Type B pancreatic cell (in vitro differentiated cells): ENCODE results near the gene ARPC2. TPM values are rescaled to one million over a fixed set of nuclear protein-coding genes. Genes with fewer than 3 reads are reported as not detected.

ENCODE experiments used
- DNase-seq: peaks from one replicate; pipeline ENCODE4 v3.0.0; 2021; ENCODE audit warnings: mixed read lengths; ENCODE audit not compliant: unreplicated experiment; ENCODE audit errors: extremely low spot score
- H3K27ac Mint-ChIP-seq: 2 replicates; pipeline ENCODE4 v1.8.0; 2021; ENCODE audit warnings: mild to moderate bottlenecking, mixed read lengths
- H3K27me3 Mint-ChIP-seq: 2 replicates; pipeline ENCODE4 v1.8.0; 2021; ENCODE audit warnings: mixed read lengths
- H3K36me3 Mint-ChIP-seq: 2 replicates; pipeline ENCODE4 v1.8.0; 2021; ENCODE audit warnings: mixed read lengths
- H3K4me1 Mint-ChIP-seq: one replicate; pipeline ENCODE4 v1.8.0; 2021; ENCODE audit warnings: mixed read lengths; ENCODE audit not compliant: unreplicated experiment
- H3K4me3 Mint-ChIP-seq: 2 replicates; pipeline ENCODE4 v1.8.0; 2021; ENCODE audit warnings: mild to moderate bottlenecking, mixed read lengths
- H3K9me3 Mint-ChIP-seq: 2 replicates; pipeline ENCODE4 v1.8.0; 2021; ENCODE audit warnings: mixed read lengths
- total RNA-seq: library from RNA; stranded (reverse); gene quantifications from 2 replicates; pipeline ENCODE4 v1.2.1, GENCODE V29; 2021; ENCODE audit warnings: low replicate concordance
- TF ChIP-seq, protein P1 (sequence below): fragments of 200-600 bp; sonication (generic); conservative IDR thresholded peaks from 2 replicates; pipeline ENCODE4 v1.5.0; 2021; ENCODE audit warnings: antibody characterized with exemption, mild to moderate bottlenecking

ARPC2 gene
- total RNA-seq, 1 donor from 2014 or later, result 211 TPM

DNA sequence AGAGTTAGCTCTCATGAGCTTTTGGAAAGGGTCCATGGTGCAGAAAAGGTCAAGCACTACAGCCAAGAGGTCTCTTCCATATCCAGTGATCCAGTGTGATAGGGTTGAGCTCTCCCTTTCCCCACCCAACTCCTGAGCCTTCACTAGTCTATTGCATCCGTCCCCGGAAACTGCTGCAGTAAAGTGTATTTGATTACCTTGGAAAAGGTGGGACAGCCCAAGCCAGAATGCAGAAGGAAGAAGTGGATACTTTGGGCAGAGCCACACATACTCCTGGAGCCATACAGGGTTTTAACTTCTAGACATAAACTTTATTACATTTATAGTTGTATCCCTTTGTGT, 56.9 kb downstream of the ARPC2 start:
- Mint-ChIP-seq H3K27ac (peak overlapping the region; percentile 88), H3K4me3 (no peak overlapping the region), H3K27me3 (no peaks in the 10 kb centered on the region), H3K9me3 (no peaks in the 10 kb centered on the region), H3K36me3 (peaks cover 16% of the 10 kb centered on the region), H3K4me1 (peaks cover 33% of the 10 kb centered on the region)
- no peak for DNase-seq
- TF ChIP-seq, protein P1, sequence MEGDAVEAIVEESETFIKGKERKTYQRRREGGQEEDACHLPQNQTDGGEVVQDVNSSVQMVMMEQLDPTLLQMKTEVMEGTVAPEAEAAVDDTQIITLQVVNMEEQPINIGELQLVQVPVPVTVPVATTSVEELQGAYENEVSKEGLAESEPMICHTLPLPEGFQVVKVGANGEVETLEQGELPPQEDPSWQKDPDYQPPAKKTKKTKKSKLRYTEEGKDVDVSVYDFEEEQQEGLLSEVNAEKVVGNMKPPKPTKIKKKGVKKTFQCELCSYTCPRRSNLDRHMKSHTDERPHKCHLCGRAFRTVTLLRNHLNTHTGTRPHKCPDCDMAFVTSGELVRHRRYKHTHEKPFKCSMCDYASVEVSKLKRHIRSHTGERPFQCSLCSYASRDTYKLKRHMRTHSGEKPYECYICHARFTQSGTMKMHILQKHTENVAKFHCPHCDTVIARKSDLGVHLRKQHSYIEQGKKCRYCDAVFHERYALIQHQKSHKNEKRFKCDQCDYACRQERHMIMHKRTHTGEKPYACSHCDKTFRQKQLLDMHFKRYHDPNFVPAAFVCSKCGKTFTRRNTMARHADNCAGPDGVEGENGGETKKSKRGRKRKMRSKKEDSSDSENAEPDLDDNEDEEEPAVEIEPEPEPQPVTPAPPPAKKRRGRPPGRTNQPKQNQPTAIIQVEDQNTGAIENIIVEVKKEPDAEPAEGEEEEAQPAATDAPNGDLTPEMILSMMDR, result no peak

DNA sequence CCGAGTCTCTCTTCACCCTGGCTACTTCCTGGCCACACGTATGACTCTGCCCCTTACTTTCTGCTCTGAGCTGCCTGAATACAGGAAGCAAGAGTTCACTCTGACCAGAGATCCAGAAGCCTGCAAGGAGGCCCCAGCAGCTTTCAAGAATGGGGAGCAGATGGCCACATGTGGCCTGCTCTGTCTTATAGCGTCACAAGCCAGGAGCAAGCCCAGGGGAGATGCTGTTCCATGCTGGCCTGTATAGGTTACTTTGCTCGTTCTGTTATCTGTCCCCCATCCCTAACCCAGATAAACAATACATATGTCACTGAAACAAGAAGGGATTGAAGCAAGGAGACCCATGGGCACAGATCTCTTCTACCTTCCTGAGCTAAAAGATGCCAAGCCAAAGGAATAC, 57.6 kb downstream of the ARPC2 start:
- H3K9me3 Mint-ChIP-seq, result no peaks in the 10 kb centered on the region
- no peak overlapping the region for H3K4me3 Mint-ChIP-seq
- TF ChIP-seq, protein P1, result no peak
- H3K27ac Mint-ChIP-seq, result peak overlapping the region; percentile 88
- DNase-seq, result no peak
- H3K4me1 Mint-ChIP-seq, result peaks cover 28% of the 10 kb centered on the region
- no peaks in the 10 kb centered on the region for H3K27me3 Mint-ChIP-seq
- peaks cover 11% of the 10 kb centered on the region for H3K36me3 Mint-ChIP-seq

DNA sequence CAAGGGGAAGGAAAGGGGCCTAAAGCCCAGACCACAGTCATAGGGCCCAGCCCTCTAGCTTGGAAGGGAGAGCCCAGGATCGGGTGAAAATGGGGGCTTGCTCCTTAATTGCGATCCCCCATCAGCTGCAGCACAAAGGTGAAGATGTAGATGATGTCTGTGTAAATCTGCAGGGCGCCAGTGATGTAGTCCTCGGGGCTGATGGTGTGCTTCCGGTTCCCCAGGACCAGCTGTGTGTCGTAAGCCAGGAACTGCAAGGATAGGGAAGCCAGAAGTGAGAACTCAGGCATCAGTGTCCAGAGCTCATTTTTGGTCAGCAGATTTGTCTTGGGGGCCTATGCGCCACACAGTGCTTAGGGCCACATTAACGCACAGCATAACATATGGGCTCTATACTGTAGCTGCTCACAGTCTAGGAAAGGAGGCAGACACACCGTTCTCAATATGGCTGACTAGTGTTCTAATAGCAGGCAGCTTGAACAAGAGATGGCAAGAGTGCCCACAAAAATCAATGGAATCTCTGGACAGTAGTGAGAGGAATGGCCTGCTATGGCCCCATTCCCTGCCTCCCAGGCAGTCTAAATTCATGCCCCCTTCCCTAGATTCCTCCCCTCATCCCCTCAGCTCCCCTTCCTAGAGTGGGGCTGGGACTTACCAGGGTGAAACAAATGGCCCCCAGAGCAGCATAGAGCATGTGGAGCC, 58.5 kb downstream of the ARPC2 start:
- peak overlapping the region; percentile 88 for H3K27ac Mint-ChIP-seq
- no peaks in the 10 kb centered on the region for H3K27me3 Mint-ChIP-seq
- DNase-seq, result no peak
- H3K36me3 Mint-ChIP-seq, result peaks cover 15% of the 10 kb centered on the region
- TF ChIP-seq, protein P1, result no peak
- H3K4me3 Mint-ChIP-seq, result no peak overlapping the region
- H3K4me1 Mint-ChIP-seq, result peaks cover 28% of the 10 kb centered on the region
- H3K9me3 Mint-ChIP-seq, result no peaks in the 10 kb centered on the region

DNA sequence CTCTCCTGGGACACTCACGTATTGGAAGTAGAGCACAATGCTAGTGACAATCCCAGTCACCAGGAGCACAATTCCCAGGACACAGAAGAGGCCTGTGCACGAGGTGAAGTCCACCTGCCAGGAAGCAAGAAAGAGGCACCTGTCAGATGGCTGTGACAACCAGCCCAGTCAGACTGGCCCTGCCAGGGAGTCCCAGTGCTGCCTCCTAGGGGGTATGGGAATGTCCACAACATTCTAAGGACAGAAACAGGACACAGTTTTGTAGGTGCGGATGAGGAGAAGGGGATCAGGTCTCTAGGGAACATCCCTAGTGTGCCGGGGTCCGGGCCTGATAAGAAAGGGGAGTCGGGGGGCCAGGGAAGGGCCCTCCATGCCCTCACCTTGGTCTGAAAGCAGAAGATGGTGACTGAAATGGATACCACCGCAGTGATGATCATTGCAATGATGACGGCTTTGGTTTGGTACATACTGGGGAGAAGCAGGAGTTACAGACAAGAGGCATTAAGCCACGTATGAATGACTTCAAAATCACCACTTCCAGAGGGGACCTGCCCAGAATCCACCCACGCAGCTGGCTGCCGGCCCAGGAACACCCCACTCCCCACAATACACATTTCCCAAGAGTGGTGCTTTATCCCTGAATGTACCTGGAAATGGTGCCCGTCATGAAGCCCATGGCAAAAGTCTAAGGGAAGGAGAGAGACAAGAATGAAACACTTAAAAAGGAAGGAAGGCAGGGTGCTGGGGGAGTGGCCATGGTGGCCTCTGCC, 60.2 kb downstream of the ARPC2 start:
- Mint-ChIP-seq H3K9me3 (no peaks in the 10 kb centered on the region), H3K27ac (peak overlapping the region; percentile 84), H3K4me3 (no peak overlapping the region), H3K4me1 (peaks cover 15% of the 10 kb centered on the region), H3K36me3 (peaks cover 15% of the 10 kb centered on the region), H3K27me3 (no peaks in the 10 kb centered on the region)
- TF ChIP-seq, protein P1, result no peak
- DNase-seq, result no peak

DNA sequence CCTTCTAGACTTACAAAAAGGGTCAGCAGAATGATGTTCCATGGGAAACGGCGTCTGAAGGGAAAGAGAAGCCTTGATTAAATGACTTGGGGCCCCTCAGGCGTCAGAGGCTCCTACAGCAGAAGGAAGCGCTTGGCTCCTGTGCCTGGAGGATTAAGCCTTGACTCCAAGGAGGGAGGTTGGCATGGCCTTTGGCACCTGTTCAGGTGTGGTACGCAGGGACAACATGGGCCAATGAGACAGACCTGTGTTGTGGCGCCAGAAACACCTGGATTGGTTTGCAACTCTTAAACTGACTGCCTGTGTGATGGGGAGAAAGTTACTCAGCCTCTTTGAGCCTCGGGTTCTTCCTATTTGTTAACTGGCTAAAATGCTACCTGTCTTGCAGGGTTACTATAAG, 60.9 kb downstream of the ARPC2 start:
- no peaks in the 10 kb centered on the region for H3K27me3 Mint-ChIP-seq
- H3K4me3 Mint-ChIP-seq, result no peak overlapping the region
- peaks cover 15% of the 10 kb centered on the region for H3K36me3 Mint-ChIP-seq
- H3K4me1 Mint-ChIP-seq, result peaks cover 8% of the 10 kb centered on the region
- no peak for DNase-seq
- TF ChIP-seq, protein P1, result no peak
- peak overlapping the region; percentile 67 for H3K27ac Mint-ChIP-seq
- H3K9me3 Mint-ChIP-seq, result no peaks in the 10 kb centered on the region
